Adipose tissue (tissue), 3 donors: ENCODE measurements around the gene CYP2A6. TPM values are rescaled to one million over a fixed set of nuclear protein-coding genes. Genes with fewer than 3 reads are reported as not detected.
"Not testable (repeated sequence)": the region's sequence is repeated elsewhere in the genome, so short reads cannot be mapped to it uniquely, and the experiment has no call there.

Experiments
- H3K27ac ChIP-seq: one replicate; pipeline ENCODE4 v1.5.1; 2013; ENCODE audit warnings: low read depth, low read length
- WGBS, 3 donors: extraction: QIAGEN DNeasy Blood & Tissue Kit; methylation state at CpG; one replicate each; pipeline ENCODE4 v1.1.7; 2013; 5-methylcytosine and 5-hydroxymethylcytosine counted together
- polyA plus RNA-seq, 3 donors: library from polyadenylated mRNA; stranded (reverse); fragments of 200-250 nt; gene quantifications; one replicate each; pipeline ENCODE4 v1.2.3, GENCODE V29; 2013
- donor health status: healthy with polysubstance abuse.
- donor health status: Bipolar disorder and iron deficiency.
- donor health status: healthy.

CYP2A6 gene
- polyA plus RNA-seq = under 1 TPM in 2 of 3 donors, not detected in 1; 0.22 to 0.42 TPM

GRCh38 chr19:40850277-40850676 lies at the start of gene CYP2A6:
Gene CYP2A6, minus strand, starts transcription at chr19:40850447. Its CDS starts 21 bp downstream, at chr19:40850426.
- H3K27ac ChIP-seq = not testable (repeated sequence)
- 89 to 91% (median 91%) methylated on average over 3 of the region's 3 CpGs for WGBS, 3 donors

GRCh38 chr19:40899964-40900363 lies 49.7 kb upstream of the CYP2A6 start:
- 61 to 80% (median 70%) methylated on average over 12 of the region's 12 CpGs for WGBS, 3 donors
- not testable (repeated sequence) for H3K27ac ChIP-seq

- not testable (repeated sequence) for H3K27ac ChIP-seq
- 81 to 90% (median 82%) methylated on average over 13 of the region's 13 CpGs for WGBS, 3 donors
These were observed 46.9 kb upstream of the CYP2A6 start for GRCh38 chr19:40896843-40897789.

- WGBS, 3 donors = 91% methylated on average over 5 of the region's 5 CpGs
- no peak overlapping the region for H3K27ac ChIP-seq
These were observed 46.2 kb upstream of the CYP2A6 start for GRCh38 chr19:40896418-40896796.

- no peak overlapping the region for H3K27ac ChIP-seq
These were observed 42.9 kb upstream of the CYP2A6 start for GRCh38 chr19:40893112-40893511.

GRCh38 chr19:40889366-40889765 lies 39.1 kb upstream of the CYP2A6 start:
- no peak overlapping the region for H3K27ac ChIP-seq
- WGBS, 3 donors = 53 to 57% (median 53%) methylated on average over 3 of the region's 3 CpGs

- no peak overlapping the region for H3K27ac ChIP-seq
- 83 to 85% (median 84%) methylated on average over 4 of the region's 4 CpGs for WGBS, 3 donors
These were observed 37.9 kb upstream of the CYP2A6 start for GRCh38 chr19:40888191-40888590.

GRCh38 chr19:40884187-40884931 lies 34.1 kb upstream of the CYP2A6 start:
- no CpG with 5 or more reads among the region's 1 CpG for WGBS, 3 donors
- not testable (repeated sequence) for H3K27ac ChIP-seq

GRCh38 chr19:40882062-40882461 lies 31.8 kb upstream of the CYP2A6 start, which contains the start of gene CYP2A7:
Gene CYP2A7, minus strand, starts transcription at chr19:40882231. Its CDS starts 21 bp downstream, at chr19:40882210.
- 74 to 90% (median 85%) methylated on average over 3 of the region's 3 CpGs for WGBS, 3 donors
- H3K27ac ChIP-seq = not testable (repeated sequence)

- H3K27ac ChIP-seq = not testable (repeated sequence)
These were observed 29.1 kb upstream of the CYP2A6 start for GRCh38 chr19:40879349-40879748.

GRCh38 chr19:40875526-40875951 lies 25.3 kb upstream of the CYP2A6 start:
- H3K27ac ChIP-seq = not testable (repeated sequence)

More at GRCh38 chr19:40879349-40879748, 29.1 kb upstream of the CYP2A6 start:
- 69 to 86% (median 79%) methylated on average over 4 of the region's 4 CpGs for WGBS, 3 donors

GRCh38 chr19:40874874-40875273 lies 24.6 kb upstream of the CYP2A6 start:
- not testable (repeated sequence) for H3K27ac ChIP-seq
- WGBS, 3 donors = 55 to 89% (median 88%) methylated on average over 1 to 2 of the region's 4 CpGs

More at GRCh38 chr19:40875526-40875951, 25.3 kb upstream of the CYP2A6 start:
- WGBS, 3 donors = 1 to 10% (median 6%) methylated on average over 15 to 19 of the region's 23 CpGs

GRCh38 chr19:40873873-40874272 lies 23.6 kb upstream of the CYP2A6 start:
- WGBS, 3 donors = 84 to 89% (median 87%) methylated on average over 2 of the region's 2 CpGs
- not testable (repeated sequence) for H3K27ac ChIP-seq

- H3K27ac ChIP-seq = no peak overlapping the region
- WGBS, 3 donors = 73 to 88% (median 84%) methylated on average over 2 of the region's 2 CpGs
These were observed 22.0 kb upstream of the CYP2A6 start for GRCh38 chr19:40872209-40872608.

- WGBS, 3 donors = 86 to 89% (median 88%) methylated on average over 7 of the region's 7 CpGs
- no peak overlapping the region for H3K27ac ChIP-seq
These were observed 17.5 kb upstream of the CYP2A6 start for GRCh38 chr19:40867701-40868100.

GRCh38 chr19:40864739-40865496 lies 14.7 kb upstream of the CYP2A6 start:
- 59 to 60% (median 59%) methylated on average over 9 of the region's 9 CpGs for WGBS, 3 donors
- H3K27ac ChIP-seq = not testable (repeated sequence)

GRCh38 chr19:40862785-40863184 lies 12.5 kb upstream of the CYP2A6 start:
- H3K27ac ChIP-seq = no peak overlapping the region
- 64 to 76% (median 65%) methylated on average over 4 of the region's 4 CpGs for WGBS, 3 donors

GRCh38 chr19:40862333-40862732 lies 12.1 kb upstream of the CYP2A6 start:
- H3K27ac ChIP-seq = no peak overlapping the region
- 93 to 96% (median 93%) methylated on average over 3 of the region's 3 CpGs for WGBS, 3 donors
